Measurements from ENCODE around the gene ELFN1.

ELFN1 gene

GRCh38 chr7:1746491-1746975 lies 76.5 kb downstream of the ELFN1 start:
- no peak overlapping the region for H3K4me3 ChIP-seq (ENCODE audit: insufficient read depth, low read length, poor library complexity, severe bottlenecking)
- H3F3A ChIP-seq (ENCODE audit: insufficient read depth): no peaks in the 10 kb centered on the region
- H3K9me3 ChIP-seq (ENCODE audit: insufficient read depth, low read length): no peaks in the 10 kb centered on the region
- no peaks in the 10 kb centered on the region for H3K9me2 ChIP-seq (replicated peaks; ENCODE audit: insufficient read depth, low read length)
- TF ChIP-seq, protein P1, sequence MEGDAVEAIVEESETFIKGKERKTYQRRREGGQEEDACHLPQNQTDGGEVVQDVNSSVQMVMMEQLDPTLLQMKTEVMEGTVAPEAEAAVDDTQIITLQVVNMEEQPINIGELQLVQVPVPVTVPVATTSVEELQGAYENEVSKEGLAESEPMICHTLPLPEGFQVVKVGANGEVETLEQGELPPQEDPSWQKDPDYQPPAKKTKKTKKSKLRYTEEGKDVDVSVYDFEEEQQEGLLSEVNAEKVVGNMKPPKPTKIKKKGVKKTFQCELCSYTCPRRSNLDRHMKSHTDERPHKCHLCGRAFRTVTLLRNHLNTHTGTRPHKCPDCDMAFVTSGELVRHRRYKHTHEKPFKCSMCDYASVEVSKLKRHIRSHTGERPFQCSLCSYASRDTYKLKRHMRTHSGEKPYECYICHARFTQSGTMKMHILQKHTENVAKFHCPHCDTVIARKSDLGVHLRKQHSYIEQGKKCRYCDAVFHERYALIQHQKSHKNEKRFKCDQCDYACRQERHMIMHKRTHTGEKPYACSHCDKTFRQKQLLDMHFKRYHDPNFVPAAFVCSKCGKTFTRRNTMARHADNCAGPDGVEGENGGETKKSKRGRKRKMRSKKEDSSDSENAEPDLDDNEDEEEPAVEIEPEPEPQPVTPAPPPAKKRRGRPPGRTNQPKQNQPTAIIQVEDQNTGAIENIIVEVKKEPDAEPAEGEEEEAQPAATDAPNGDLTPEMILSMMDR (IDR thresholded peaks at IDR 0.05; ENCODE audit: insufficient read depth, low read length, poor library complexity, severe bottlenecking): no peak
- no peak for TF ChIP-seq EZH2phosphoT487 (conservative IDR thresholded peaks at IDR 0.05; ENCODE audit: low read length)
- no peaks in the 10 kb centered on the region for H4K20me1 ChIP-seq (ENCODE audit: low read depth, low read length)
- no peak overlapping the region for H3K9ac ChIP-seq (ENCODE audit: low read length)
- H3K36me3 ChIP-seq (ENCODE audit: low read length): no peaks in the 10 kb centered on the region
- no peaks in the 10 kb centered on the region for H3K27me3 ChIP-seq (ENCODE audit: low read length)
- no peaks in the 10 kb centered on the region for H3K79me2 ChIP-seq (ENCODE audit: insufficient read depth, low read length)
- H3K4me2 ChIP-seq (ENCODE audit: low read depth, low read length, poor library complexity, severe bottlenecking): no peak overlapping the region
- no peak overlapping the region for H3K27ac ChIP-seq (ENCODE audit: low read depth, low read length)
- H2AFZ ChIP-seq (ENCODE audit: low read depth, low read length, severe bottlenecking): no peak overlapping the region

DNA sequence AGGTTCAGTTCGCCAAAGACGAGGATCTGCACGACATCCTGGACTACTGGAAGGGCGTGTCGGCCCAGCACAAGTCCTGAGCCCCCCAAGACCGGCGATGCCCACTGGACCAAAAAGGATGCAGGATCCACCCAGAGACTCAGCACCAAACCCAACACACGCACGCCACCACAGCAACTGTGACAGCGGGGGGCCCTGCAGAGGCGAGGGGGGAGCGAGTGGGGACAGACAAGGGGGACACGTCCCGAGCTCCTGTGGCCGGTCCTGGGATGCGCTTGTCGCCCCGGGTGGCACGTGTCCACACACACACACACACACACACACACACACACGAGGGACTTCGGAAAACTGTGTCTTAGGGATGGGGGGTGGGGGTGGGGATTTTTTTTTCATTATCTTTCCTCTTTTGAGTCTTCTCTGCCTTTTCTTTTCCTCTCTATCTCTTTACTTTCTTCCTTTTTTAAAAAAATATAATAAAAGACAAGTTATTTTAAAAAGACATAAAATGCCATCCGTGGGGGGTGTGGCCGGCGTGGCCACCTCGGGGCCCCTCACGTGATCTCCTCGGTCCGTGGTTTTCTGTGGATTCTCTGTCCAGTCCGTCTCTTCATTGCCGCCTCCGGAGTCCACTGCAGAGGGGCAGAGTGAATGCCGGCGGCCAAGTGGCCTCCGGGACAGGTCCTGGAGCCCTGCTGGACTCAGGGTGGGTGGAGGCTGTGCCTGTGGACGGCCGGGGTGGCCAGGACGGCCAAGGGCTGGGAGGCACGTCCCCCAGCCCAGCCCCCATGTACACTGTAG lies 77.1 kb downstream of the ELFN1 start:
- Histone ChIP-seq H3K27me3 (ENCODE audit: low read length) (no peaks in the 10 kb centered on the region), H3K9ac (ENCODE audit: low read length) (no peak overlapping the region), H2AFZ (ENCODE audit: low read depth, low read length, severe bottlenecking) (no peak overlapping the region), H3K27ac (ENCODE audit: low read depth, low read length) (no peak overlapping the region), H3K9me2 (replicated peaks; ENCODE audit: insufficient read depth, low read length) (no peaks in the 10 kb centered on the region), H3F3A (ENCODE audit: insufficient read depth) (no peaks in the 10 kb centered on the region), H4K20me1 (ENCODE audit: low read depth, low read length) (no peaks in the 10 kb centered on the region), H3K79me2 (ENCODE audit: insufficient read depth, low read length) (no peaks in the 10 kb centered on the region), H3K4me3 (ENCODE audit: insufficient read depth, low read length, poor library complexity, severe bottlenecking) (no peak overlapping the region), H3K9me3 (ENCODE audit: insufficient read depth, low read length) (no peaks in the 10 kb centered on the region), H3K4me2 (ENCODE audit: low read depth, low read length, poor library complexity, severe bottlenecking) (no peak overlapping the region), H3K36me3 (ENCODE audit: low read length) (no peaks in the 10 kb centered on the region)
- TF ChIP-seq, protein P1 (IDR thresholded peaks at IDR 0.05; ENCODE audit: insufficient read depth, low read length, poor library complexity, severe bottlenecking): no peak
- no peak for TF ChIP-seq EZH2phosphoT487 (conservative IDR thresholded peaks at IDR 0.05; ENCODE audit: low read length)

- Histone ChIP-seq H3K4me3 (ENCODE audit: insufficient read depth, low read length, poor library complexity, severe bottlenecking) (no peak overlapping the region), H3K36me3 (ENCODE audit: low read length) (no peaks in the 10 kb centered on the region), H3K9me2 (replicated peaks; ENCODE audit: insufficient read depth, low read length) (no peaks in the 10 kb centered on the region), H4K20me1 (ENCODE audit: low read depth, low read length) (no peaks in the 10 kb centered on the region), H3F3A (ENCODE audit: insufficient read depth) (peaks cover 8% of the 10 kb centered on the region; the same call in 1 of the 2 replicates), H3K27me3 (ENCODE audit: low read length) (no peaks in the 10 kb centered on the region), H2AFZ (ENCODE audit: low read depth, low read length, severe bottlenecking) (no peak overlapping the region), H3K9me3 (ENCODE audit: insufficient read depth, low read length) (no peaks in the 10 kb centered on the region), H3K4me2 (ENCODE audit: low read depth, low read length, poor library complexity, severe bottlenecking) (no peak overlapping the region), H3K79me2 (ENCODE audit: insufficient read depth, low read length) (no peaks in the 10 kb centered on the region), H3K9ac (ENCODE audit: low read length) (no peak overlapping the region), H3K27ac (ENCODE audit: low read depth, low read length) (no peak overlapping the region)
- TF ChIP-seq EZH2phosphoT487 (conservative IDR thresholded peaks at IDR 0.05; ENCODE audit: low read length): no peak
- TF ChIP-seq, protein P1 (IDR thresholded peaks at IDR 0.05; ENCODE audit: insufficient read depth, low read length, poor library complexity, severe bottlenecking): no peak
Measured at GRCh38 chr7:1748076-1748838, 78.2 kb downstream of the ELFN1 start.
